HepG2 (cell line): ENCODE data around the gene ADCY1. TPM values are rescaled to one million over a fixed set of nuclear protein-coding genes. Genes with fewer than 3 reads are reported as not detected.
A peak's percentile ranks its signal among the peaks of the same experiment; 100 is the strongest.

Experiments used
- AKAP8 ChIP-seq: sonication (generic); formaldehyde crosslinking; IDR thresholded peaks from 2 replicates; pipeline ENCODE4 v1.5.1; 2020; ENCODE audit warnings: mild to moderate bottlenecking, missing genetic modification reagents
- ATF7 ChIP-seq, 2 experiments: fragments of 450-650 bp in 1 of 2; sonication (generic) in 1 of 2; formaldehyde crosslinking in 1 of 2; IDR thresholded peaks; 2 replicates each; pipeline versions ENCODE4 v1.4.0 to v1.6.1; 2016 to 2020; ENCODE audit warnings: antibody characterized with exemption in 1 of 2, mild to moderate bottlenecking in 1 of 2, missing genetic modification reagents in 1 of 2
- ERF ChIP-seq: IDR thresholded peaks from 2 replicates; pipeline ENCODE4 v1.6.1; 2018; ENCODE audit warnings: missing biosample characterization, missing genetic modification reagents
- FIP1L1 ChIP-seq: fragments of 200-400 bp; formaldehyde crosslinking; IDR thresholded peaks from 2 replicates; pipeline ENCODE4 v1.6.1; 2018; ENCODE audit warnings: low read depth, mild to moderate bottlenecking, low read length, moderate library complexity, borderline replicate concordance; ENCODE audit not compliant: insufficient read depth
- HNRNPL ChIP-seq: fragments of 200-400 bp; formaldehyde crosslinking; IDR thresholded peaks from 2 replicates; pipeline ENCODE4 v1.6.1; 2017; ENCODE audit warnings: mild to moderate bottlenecking, low read depth, low read length
- ISL2 ChIP-seq: sonication (generic); formaldehyde crosslinking; IDR thresholded peaks from 2 replicates; pipeline ENCODE4 v1.5.0; 2020; ENCODE audit warnings: missing genetic modification reagents
- MEIS1 ChIP-seq: sonication (generic); formaldehyde crosslinking; IDR thresholded peaks from 2 replicates; pipeline ENCODE4 v1.9.0; 2021; ENCODE audit warnings: mild to moderate bottlenecking, missing genetic modification reagents, moderate library complexity, borderline replicate concordance
- NFE2 ChIP-seq: sonication (generic); formaldehyde crosslinking; IDR thresholded peaks from 2 replicates; pipeline ENCODE4 v1.4.0; 2020; ENCODE audit warnings: missing genetic modification reagents
- PTBP1 ChIP-seq: fragments of 200-400 bp; formaldehyde crosslinking; IDR thresholded peaks from 2 replicates; pipeline ENCODE4 v1.6.1; 2018; ENCODE audit warnings: low read length, low read depth; ENCODE audit not compliant: poor library complexity, severe bottlenecking
- RFX1 ChIP-seq: fragments of 450-650 bp; IDR thresholded peaks from 2 replicates; pipeline ENCODE4 v1.6.1; 2017
- SALL2 ChIP-seq: sonication (generic); formaldehyde crosslinking; IDR thresholded peaks from 2 replicates; pipeline ENCODE4 v1.8.1; 2023; ENCODE audit warnings: mild to moderate bottlenecking, missing genetic modification reagents, inconsistent platforms
- SNAPC2 ChIP-seq: sonication (generic); formaldehyde crosslinking; IDR thresholded peaks from 2 replicates; pipeline ENCODE4 v1.8.1; 2022; ENCODE audit warnings: mild to moderate bottlenecking, missing genetic modification reagents
- ZFAT ChIP-seq: sonication (generic); formaldehyde crosslinking; conservative IDR thresholded peaks from 2 replicates; pipeline ENCODE4 v1.8.1; 2023; ENCODE audit warnings: missing genetic modification reagents, inconsistent platforms
- ZNF136 ChIP-seq: sonication (generic); formaldehyde crosslinking; IDR thresholded peaks from 2 replicates; pipeline ENCODE4 v1.8.1; 2022; ENCODE audit warnings: low read depth, mild to moderate bottlenecking, moderate library complexity, missing genetic modification reagents
- ZNF230 ChIP-seq: sonication (generic); formaldehyde crosslinking; IDR thresholded peaks from 2 replicates; pipeline ENCODE4 v1.4.0; 2020; ENCODE audit warnings: mild to moderate bottlenecking, missing genetic modification reagents
- ZNF430 ChIP-seq: sonication (generic); formaldehyde crosslinking; IDR thresholded peaks from 2 replicates; pipeline ENCODE4 v1.9.0; 2021; ENCODE audit warnings: mild to moderate bottlenecking, missing genetic modification reagents
- ZNF562 ChIP-seq: sonication (generic); formaldehyde crosslinking; IDR thresholded peaks from 2 replicates; pipeline ENCODE4 v1.8.0; 2022; ENCODE audit warnings: missing genetic modification reagents, borderline replicate concordance
- ZNF563 ChIP-seq: sonication (generic); formaldehyde crosslinking; IDR thresholded peaks from 2 replicates; pipeline ENCODE4 v1.8.0; 2022; ENCODE audit warnings: mild to moderate bottlenecking, moderate library complexity, missing genetic modification reagents
- polyA plus RNA-seq, 8 experiments: library from polyadenylated mRNA; depleted of rRNA in 3 of 8; stranded (reverse) in 7 of 8; unstranded in 1 of 8; fragments of >200 nt; fragmentation: Illumina TruSeq in 4 of 8; extraction: Trizol in 4 of 8; gene quantifications; 2 replicates each; pipeline versions ENCODE4 v1.2.1 to v1.2.3, GENCODE V29; 2011 to 2016; ENCODE audit warnings: low read depth in 4 of 8, missing spikeins in 1 of 8, mixed read lengths in 1 of 8; ENCODE audit not compliant: insufficient read depth in 1 of 8
- total RNA-seq, 5 experiments: library from RNA; depleted of rRNA; stranded (reverse); fragments of >200 nt; fragmentation: Illumina TruSeq; extraction: Trizol; gene quantifications; 2 replicates each; pipeline ENCODE4 v1.2.3, GENCODE V29; 2016; ENCODE audit warnings: low read depth in 1 of 5
- TF ChIP-seq, protein P1 (sequence below): sonication (generic); formaldehyde crosslinking; IDR thresholded peaks from 2 replicates; pipeline ENCODE4 v1.5.0; 2020; ENCODE audit warnings: missing genetic modification reagents
- TF ChIP-seq, protein P2 (sequence below): sonication (generic); formaldehyde crosslinking; IDR thresholded peaks from 2 replicates; pipeline ENCODE4 v1.4.0; 2020; ENCODE audit warnings: missing genetic modification reagents, borderline replicate concordance
- TF ChIP-seq, protein P3 (sequence below): sonication (generic); formaldehyde crosslinking; IDR thresholded peaks from 2 replicates; pipeline ENCODE4 v1.5.0; 2020; ENCODE audit warnings: missing genetic modification reagents

ADCY1 gene
- total and polyA plus RNA-seq, 2 of the 13 experiments (the other 11 are each of a cell fraction or from before 2014, with no cell fraction given) = 0.80 to 1.2 TPM

DNA sequence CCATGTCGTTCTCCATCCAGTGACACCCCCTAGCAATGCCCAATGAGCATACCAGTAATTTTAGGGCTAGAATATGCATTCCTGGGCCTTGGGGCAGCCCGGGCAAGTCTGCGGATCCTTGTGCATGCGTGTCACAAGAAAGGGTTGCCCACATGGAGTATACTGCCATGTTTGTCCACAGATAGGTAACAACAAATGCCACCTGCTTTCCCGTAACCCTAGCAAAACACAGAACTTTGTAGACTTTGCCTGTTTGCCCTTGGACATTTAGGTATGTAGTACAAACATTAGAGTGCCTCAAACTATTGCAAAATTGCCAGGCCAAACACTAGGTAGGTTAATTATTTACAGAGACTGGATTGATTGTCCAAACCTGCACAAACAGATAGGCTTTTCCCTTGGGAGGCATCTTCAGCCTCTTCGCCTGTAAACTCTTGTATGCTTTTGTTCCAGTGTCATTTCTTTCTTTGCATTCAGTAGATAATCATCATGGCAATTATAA, 117.0 kb downstream of the ADCY1 start (continued):
- no peak for TF ChIP-seq ZNF230 (CRISPR knock-in tag)
- TF ChIP-seq ZNF562 (CRISPR knock-in tag) = 0 out of 2 replicates have a peak, but pooled peaks have one; percentile 34
- TF ChIP-seq, protein P1, sequence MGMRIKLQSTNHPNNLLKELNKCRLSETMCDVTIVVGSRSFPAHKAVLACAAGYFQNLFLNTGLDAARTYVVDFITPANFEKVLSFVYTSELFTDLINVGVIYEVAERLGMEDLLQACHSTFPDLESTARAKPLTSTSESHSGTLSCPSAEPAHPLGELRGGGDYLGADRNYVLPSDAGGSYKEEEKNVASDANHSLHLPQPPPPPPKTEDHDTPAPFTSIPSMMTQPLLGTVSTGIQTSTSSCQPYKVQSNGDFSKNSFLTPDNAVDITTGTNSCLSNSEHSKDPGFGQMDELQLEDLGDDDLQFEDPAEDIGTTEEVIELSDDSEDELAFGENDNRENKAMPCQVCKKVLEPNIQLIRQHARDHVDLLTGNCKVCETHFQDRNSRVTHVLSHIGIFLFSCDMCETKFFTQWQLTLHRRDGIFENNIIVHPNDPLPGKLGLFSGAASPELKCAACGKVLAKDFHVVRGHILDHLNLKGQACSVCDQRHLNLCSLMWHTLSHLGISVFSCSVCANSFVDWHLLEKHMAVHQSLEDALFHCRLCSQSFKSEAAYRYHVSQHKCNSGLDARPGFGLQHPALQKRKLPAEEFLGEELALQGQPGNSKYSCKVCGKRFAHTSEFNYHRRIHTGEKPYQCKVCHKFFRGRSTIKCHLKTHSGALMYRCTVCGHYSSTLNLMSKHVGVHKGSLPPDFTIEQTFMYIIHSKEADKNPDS = 0 out of 2 replicates have a peak, but pooled peaks have one; percentile 39
- TF ChIP-seq ISL2 = peak; percentile 98
- TF ChIP-seq HNRNPL = 0 out of 2 replicates have a peak, but pooled peaks have one; percentile 74
- no peak for TF ChIP-seq NFE2 (CRISPR knock-in tag)
- TF ChIP-seq, protein P2, sequence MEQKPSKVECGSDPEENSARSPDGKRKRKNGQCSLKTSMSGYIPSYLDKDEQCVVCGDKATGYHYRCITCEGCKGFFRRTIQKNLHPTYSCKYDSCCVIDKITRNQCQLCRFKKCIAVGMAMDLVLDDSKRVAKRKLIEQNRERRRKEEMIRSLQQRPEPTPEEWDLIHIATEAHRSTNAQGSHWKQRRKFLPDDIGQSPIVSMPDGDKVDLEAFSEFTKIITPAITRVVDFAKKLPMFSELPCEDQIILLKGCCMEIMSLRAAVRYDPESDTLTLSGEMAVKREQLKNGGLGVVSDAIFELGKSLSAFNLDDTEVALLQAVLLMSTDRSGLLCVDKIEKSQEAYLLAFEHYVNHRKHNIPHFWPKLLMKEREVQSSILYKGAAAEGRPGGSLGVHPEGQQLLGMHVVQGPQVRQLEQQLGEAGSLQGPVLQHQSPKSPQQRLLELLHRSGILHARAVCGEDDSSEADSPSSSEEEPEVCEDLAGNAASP (CRISPR knock-in tag) = peak; percentile 82
- peak; percentile 85; the same call in 1 of the 2 replicates for TF ChIP-seq AKAP8 (CRISPR knock-in tag)
- TF ChIP-seq ZFAT (CRISPR knock-in tag) = no peak
- no peak for TF ChIP-seq PTBP1
- peak; percentile 94 for TF ChIP-seq SNAPC2 (CRISPR knock-in tag)
- TF ChIP-seq ZNF430 = peak; percentile 93
- TF ChIP-seq RFX1 = no peak; the same call in 1 of the 2 replicates
- TF ChIP-seq FIP1L1 = no peak
- peak; percentile 88 for TF ChIP-seq MEIS1 (CRISPR knock-in tag)
- 0 out of 2 replicates have a peak, but pooled peaks have one; percentile 59 for TF ChIP-seq ZNF563 (CRISPR knock-in tag)
- TF ChIP-seq, protein P3, sequence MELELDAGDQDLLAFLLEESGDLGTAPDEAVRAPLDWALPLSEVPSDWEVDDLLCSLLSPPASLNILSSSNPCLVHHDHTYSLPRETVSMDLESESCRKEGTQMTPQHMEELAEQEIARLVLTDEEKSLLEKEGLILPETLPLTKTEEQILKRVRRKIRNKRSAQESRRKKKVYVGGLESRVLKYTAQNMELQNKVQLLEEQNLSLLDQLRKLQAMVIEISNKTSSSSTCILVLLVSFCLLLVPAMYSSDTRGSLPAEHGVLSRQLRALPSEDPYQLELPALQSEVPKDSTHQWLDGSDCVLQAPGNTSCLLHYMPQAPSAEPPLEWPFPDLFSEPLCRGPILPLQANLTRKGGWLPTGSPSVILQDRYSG (CRISPR knock-in tag) = peak; percentile 70; the same call in 1 of the 2 replicates
- peak; percentile 92 for TF ChIP-seq ERF (CRISPR knock-in tag)
- TF ChIP-seq ATF7 (IDR thresholded peaks at IDR 0.05) = no peak
- peak; percentile 60; the same call in 1 of the 2 replicates for TF ChIP-seq ATF7 (CRISPR knock-in tag; IDR thresholded peaks at IDR 0.05)
- TF ChIP-seq SALL2 = peak; percentile 90; the same call in 1 of the 2 replicates
- TF ChIP-seq ZNF136 = no peak
